Astrocyte of the spinal cord (primary cell): Measurements from ENCODE around the gene MSI2.

Source experiments
- DNase-seq: peaks from one replicate; pipeline ENCODE4 v3.0.0; 2011; ENCODE audit warnings: low read depth, low spot score
- H3K4me3 ChIP-seq: 2 replicates; pipeline ENCODE4 v1.5.1; 2011; ENCODE audit warnings: low read depth, mild to moderate bottlenecking, low read length, moderate library complexity
- CTCF ChIP-seq: IDR thresholded peaks from 2 replicates; pipeline ENCODE4 v1.5.1; 2012; ENCODE audit warnings: low read depth, mild to moderate bottlenecking, low read length, inconsistent platforms
- in situ Hi-C: cut with HindIII; loops from 2 replicates; pipeline ENCODE4 v1.10.0; 2017; ENCODE audit warnings: low sequenced_read_pairs

Gene MSI2

DNA sequence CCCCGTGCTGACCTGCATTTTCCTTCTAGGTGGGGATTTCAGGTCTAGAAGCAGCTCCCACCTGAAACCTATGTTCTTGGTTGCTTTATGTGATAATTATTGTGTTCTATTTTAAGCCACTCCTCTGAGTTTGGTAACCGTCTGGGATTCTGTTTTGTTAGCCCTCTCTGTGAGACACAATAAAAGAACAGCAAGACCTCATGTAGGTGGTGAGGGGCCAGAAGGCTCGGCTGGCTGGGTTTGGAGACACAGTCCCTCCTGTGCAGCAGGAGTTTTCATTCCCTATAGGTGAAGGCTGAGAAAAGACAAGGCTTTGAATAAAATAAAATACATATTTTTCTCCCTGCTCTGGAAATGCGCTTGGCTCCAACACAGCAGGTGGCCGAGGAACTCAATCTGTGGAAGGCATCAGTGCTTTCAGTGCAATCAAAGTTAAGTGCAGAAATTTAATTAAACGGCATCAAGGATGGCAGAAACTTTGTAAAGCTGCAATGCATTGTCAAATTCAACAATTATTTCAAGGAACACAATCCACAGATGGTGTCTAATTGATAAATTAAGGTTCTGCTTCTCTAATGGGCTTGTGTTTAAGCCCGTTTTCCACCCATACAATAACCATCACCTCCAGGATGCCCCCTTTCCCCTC, 107.8 kb downstream of the MSI2 start:
- DNase-seq = peak; percentile 15
- in situ Hi-C loops = no loop called here
- H3K4me3 ChIP-seq = no peak overlapping the region
- no peak for TF ChIP-seq CTCF

- no peak for DNase-seq
- no peak for TF ChIP-seq CTCF
Observed at GRCh38 chr17:57365420-57365819, 109.1 kb downstream of the MSI2 start.

DNA sequence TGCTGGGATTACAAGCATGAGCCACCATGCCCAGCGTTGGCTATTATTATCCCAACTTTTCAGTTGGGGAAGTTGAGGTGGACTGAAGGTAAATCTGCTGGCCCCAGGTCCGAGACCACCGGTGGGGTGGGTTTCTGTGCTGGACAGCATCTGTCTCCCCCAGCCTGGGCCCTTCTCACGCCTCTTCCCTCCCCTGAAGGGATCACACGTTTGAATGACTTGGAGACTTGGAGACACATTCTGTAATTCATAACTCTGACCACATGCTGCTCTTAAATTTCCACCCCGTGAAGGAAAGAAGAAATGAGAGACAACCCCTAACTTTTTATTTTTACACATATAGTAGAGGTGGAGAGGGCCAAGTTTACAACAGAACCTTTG, 109.8 kb downstream of the MSI2 start:
- TF ChIP-seq CTCF = no peak
- DNase-seq = no peak
- H3K4me3 ChIP-seq = no peak overlapping the region
- in situ Hi-C loops = no loop called here

More at GRCh38 chr17:57365420-57365819, 109.1 kb downstream of the MSI2 start:
- in situ Hi-C loops = no loop called here
- no peak overlapping the region for H3K4me3 ChIP-seq

- in situ Hi-C loops = no loop called here
- H3K4me3 ChIP-seq = no peak overlapping the region
- TF ChIP-seq CTCF = no peak
- DNase-seq = no peak
Observed at GRCh38 chr17:57366558-57367351, 110.4 kb downstream of the MSI2 start.

- in situ Hi-C loops = no loop called here
- TF ChIP-seq CTCF = no peak
- DNase-seq = no peak
- H3K4me3 ChIP-seq = no peak overlapping the region
Observed at GRCh38 chr17:57368637-57369336, 112.5 kb downstream of the MSI2 start.

DNA sequence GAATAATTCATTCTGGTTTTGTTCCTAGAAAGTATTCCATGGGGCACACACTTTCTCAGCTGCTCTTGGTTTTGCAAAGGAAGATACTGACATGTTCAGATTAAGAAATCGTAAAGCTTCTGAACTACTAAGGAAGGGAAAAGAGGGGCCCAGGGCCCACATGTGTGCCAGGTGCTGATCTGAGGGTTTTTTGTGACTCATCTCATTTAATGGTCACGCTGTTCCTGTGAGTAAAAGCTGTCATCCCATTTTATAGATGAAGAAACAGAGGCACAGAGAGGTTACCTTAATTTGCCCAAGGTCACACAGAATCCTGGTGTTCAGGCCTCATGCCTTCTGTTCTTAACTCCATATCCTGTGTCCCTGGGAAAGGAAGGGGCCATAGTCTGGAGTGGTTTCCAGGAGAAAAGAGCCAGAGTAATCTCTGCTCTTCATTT, 113.2 kb downstream of the MSI2 start:
- DNase-seq = peak; percentile 26
- TF ChIP-seq CTCF = no peak
- in situ Hi-C loops = no loop called here
- no peak overlapping the region for H3K4me3 ChIP-seq
